Cardiac septum (tissue), 1 donor: ENCODE data around the gene SIRT2. TPM values are rescaled to one million over a fixed set of nuclear protein-coding genes. Genes with fewer than 3 reads are reported as not detected.
"Not testable (repeated sequence)": the region's sequence is repeated elsewhere in the genome, so short reads cannot be mapped to it uniquely, and the experiment has no call there.

Experiments
- DNase-seq: peaks from one replicate; pipeline ENCODE4 v3.0.0-alpha.2; 2020; ENCODE audit warnings: low spot score
- intact Hi-C: fragments of 100-400 bp; cut with DNase I; formaldehyde crosslinking; loops from one replicate; pipeline ENCODE4 v1.14.0; 2022
- total RNA-seq: library from RNA; stranded (reverse); fragmentation: NEBNext Ultra II Directional; extraction: Animal tissue kit (Norgen Biotek cat#: 25700); gene quantifications from one replicate; pipeline ENCODE4 v1.2.1, GENCODE V29; 2021
- donor health status: DM: no; HTN: no; CAD: no.

The SIRT2 gene
- total RNA-seq, 1 donor from 2014 or later, result 49.6 TPM

DNA sequence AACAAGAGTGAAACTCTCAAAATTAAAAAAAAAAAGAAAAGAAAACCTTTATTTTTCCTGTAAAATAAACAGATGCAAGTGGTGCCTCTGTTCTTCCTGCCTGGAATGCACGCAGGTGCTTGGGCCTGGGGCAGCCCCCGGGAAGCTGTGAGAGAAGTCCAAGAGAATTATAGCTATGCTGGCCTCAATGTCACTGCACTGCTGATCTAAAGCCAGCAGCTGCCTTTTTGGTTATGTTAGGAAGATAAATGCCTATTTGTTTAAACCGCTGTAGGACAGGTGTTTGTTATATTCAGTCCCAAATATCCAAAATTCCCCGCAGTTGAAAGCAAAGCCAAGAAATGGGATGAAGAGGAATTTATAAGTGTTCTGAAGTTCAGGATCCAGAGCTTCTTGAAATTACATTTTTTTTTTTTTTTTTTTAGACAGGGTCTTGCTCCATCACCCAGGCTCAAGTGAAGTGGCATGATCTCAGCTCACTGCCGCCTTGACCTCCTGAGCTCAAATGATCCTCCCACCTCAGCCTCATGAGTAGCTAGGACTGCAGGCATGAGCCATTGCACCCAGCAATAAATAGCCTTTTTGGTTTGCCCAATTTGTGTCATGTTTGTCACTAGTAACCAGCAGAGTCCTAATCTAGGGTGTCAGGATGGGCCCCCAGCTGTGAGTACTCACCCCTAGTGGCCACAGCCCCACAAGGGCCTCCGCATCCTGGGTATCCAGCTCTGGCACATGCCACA, 23.6 kb downstream of the SIRT2 start:
- intact Hi-C loops, result no loop called here
- DNase-seq, result no peak

DNA sequence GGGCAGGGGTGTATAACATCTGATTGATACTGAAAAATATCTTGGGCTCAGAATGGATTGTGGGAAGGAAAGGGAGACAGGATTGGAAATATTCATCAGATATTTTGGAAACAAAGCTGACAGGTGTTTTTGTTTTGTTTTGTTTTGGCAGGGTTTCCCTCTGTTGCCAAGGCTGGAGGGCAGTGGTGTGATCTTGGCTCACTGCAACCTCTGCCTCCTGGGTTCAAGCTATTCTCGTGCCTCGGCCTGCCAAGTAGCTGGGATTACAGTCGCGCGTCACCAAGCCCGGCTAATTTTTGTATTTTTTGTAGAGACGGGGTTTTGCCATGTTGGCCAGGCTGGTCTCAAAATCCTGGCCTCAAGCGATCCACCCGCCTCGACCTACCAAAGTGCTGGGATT, 26.0 kb downstream of the SIRT2 start:
- intact Hi-C loops, DNase-seq: not testable (repeated sequence)

DNA sequence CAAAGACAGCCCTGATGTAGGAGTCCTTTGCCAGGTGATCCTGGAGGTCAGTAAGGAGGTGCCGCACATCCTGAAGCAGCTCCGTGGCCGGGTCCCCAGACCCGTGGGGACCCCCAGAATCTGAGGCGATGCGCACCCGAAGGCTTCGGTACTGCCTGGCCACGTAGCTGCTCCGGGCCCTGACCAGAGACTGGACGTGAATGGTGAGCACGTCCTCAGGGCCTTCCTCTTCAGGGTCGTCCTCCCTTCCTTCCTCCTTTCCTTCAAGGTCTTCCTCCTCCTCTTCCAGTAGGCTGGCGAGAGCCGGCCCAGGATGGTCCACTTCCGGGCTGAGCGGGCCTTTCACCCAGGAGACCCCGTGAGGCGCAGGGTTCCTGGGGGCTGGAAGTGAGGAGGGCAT, 28.8 kb downstream of the SIRT2 start:
- DNase-seq, result no peak
- intact Hi-C loops, result no loop called here

DNA sequence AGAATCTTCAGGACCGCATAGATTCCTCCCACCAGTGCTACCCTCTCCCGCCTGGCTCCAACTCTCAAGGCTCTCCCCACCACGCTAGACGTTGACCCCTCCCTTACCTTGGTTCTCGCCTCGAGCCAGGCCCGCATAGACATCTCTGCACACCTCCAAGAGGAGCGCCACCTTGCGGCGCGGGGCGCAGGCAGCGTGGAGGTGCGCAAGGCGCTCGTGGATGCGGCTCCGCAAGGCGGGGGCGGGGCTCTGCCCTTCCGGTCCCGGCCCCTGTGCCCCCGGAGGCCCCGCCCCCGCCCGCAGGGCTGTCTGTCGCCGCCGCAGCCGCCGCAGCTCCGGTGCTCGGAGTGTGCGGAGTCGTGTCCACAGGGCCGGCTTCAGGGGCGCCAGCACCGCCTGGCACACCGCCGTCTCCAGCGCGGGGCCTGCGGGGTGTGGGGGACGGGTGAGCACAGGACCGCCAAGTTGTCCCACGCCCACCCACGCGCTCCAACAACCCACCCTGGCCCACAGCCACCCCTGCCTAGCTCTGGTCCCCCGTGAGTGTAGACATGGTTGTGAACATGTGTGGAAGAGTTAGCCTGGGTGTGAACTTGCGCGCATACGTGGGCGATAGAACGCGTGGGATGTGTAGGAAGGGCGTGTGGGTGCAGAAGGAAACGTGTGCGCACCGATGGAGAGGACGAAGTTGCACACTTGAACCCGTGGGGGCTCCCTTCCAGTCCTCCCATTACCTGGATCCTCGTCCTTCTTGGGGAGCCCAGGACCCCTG, 29.4 kb downstream of the SIRT2 start:
- DNase-seq, result peak; percentile 93
- intact Hi-C loops, result no loop called here

DNA sequence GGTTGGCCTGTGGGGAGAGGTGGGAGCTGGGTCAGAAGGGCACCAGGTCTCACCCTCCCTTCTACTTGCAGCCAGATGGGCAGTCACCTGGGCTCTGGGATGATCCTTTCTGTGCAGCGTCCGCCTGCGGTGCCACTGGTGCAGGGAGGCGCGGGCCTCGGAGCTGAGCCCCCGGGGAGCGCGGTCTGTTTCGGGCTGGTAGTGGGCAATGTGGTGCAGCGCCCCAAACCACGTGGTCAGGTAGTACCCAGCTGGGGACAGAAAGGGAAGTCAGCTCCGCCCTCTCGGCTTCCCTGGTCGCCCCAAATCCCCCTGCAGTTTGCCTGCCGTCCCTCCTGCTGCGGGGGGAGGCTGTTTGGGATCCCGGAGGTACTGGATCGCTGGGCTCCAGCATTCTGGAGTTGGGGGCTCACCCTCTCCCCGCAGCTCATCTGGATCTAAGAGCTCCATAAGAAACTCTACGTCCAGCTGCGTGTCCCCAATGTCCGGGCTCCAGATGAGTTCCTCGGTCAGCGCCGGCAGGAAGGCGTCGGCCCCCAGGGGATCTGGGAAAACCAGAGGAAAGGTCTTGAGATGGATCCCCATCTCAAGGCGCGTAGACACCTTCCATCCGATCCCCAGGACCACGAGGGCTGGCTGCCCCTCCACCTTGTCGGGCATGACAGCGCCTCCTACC, 30.1 kb downstream of the SIRT2 start:
- DNase-seq, result no peak
- intact Hi-C loops, result no loop called here

DNA sequence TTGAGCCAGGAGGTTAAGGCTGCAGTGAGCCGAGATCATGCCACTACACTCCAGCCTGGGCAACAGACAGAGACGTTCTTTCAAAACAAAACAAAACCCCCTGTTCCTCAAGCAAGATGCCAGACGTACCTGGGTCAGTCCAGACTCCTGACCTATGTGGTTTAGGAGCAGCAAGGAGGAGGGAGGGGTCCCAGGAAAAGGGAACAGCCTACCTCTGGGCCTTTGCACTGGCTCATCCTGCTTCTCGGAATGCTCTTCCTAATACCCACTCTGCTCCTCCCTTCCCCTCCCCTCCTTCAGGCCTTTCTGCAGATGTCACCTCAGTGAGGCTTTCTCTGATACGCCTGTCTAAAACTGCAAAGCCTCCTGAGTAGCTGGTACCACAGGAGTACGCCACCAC, 30.9 kb downstream of the SIRT2 start:
- intact Hi-C loops, result no loop called here
- DNase-seq, result no peak

DNA sequence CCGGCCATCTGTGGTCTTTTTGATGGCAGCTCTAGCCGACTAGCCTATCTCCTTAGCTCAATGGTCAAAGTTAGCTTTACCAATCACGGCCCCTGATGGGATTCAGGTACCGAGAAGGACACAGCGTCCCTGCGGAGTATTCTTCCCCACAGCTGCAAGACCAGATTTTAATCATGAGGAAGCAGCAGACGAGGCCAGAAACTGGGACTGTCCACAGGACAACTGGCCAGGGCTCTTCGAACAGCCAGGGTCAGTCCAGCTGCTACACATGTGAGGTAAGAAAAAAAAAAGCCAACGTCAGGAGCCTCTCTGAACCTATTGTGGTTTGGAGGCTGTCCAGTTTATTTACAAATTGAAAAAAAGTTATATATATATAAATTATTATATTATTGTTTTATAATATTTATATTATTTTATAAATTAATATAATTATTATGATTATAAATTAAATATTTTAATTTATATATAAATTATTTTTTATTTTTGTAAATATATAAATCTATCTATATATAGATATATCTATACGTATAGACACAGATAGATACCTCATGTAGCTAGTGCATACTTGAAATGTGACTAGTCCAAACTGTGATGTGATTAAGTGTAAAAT, 32.1 kb downstream of the SIRT2 start:
- DNase-seq, result no peak
- intact Hi-C loops, result no loop called here

DNA sequence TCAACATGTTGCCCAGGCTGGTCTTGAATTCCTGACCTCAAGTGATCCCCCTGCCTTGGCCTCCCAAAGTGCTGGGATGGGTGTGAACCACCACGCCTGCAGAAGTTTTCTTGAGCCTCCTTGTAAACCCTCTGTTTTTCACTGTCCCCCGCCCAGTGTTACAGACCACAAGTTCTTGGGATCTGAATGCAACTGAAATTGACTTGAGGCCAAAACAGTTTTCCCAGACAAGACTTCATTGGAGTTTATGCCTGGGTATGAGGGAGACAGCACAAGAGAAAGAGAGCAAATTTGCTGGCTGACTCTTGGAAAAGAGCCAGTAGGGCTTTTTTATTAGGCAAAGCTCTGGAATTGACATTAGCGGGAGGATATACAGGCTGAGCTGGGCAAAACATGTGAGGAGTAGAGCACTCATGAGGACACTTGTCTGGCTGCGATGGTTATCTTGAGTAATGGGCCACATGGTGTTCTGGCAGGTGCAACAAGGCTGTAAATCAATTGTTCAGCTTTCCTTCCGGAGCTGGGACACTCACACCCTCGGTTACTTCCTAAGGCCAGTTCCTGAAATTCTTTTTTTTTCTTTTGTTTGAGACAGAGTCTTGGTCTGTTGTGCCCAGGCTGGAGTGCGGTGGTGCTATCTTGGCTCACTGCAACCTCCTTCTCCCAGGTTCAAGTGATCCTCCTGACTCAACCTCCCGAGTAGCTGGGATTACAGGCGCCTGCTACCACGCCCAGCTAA, 36.9 kb downstream of the SIRT2 start:
- intact Hi-C loops, result no loop called here
- no peak for DNase-seq

DNA sequence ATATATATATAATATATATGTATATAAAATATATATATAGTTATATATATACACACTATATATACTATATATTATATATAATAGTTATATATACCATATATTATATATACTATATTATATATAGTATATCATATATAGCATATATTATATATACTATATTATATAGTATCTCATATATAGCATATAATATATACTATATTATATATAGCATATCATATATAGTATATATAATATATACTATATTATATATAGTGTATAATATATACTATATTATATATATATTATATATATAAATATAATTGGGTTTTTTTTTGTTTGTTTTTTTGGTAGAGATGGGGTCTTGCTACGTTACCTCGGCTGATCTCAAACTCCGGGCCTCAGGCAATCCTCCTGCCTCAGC, 38.0 kb downstream of the SIRT2 start:
- no peak for DNase-seq
- intact Hi-C loops, result no loop called here

DNA sequence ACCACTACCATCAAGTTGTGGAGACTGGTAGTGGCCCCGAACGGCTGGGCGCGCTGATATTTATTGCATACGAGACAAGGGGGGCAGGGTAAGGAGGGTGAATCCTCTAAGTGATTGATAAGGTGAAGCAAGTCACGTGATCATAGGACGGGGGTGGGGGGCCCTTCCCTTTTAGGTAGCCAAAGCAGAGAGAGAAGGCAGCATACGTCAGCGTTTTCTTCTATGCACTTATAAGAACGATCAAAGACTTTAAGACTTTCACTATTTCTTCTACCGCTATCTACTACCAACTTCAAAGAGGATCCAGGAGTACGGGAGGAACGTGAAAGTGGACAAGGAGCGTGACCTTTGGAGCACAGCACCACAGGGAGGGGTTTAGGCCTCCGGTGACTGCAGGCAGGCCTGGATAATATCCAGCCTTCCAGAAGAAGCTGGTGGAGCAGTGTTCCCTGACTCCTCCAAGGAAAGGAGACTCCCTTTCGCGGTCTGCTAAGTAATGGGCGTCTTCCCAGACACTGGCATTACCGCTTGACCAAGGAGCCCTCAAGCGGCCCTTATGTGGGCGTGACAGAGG, 39.7 kb downstream of the SIRT2 start:
- intact Hi-C loops, DNase-seq: not testable (repeated sequence)

DNA sequence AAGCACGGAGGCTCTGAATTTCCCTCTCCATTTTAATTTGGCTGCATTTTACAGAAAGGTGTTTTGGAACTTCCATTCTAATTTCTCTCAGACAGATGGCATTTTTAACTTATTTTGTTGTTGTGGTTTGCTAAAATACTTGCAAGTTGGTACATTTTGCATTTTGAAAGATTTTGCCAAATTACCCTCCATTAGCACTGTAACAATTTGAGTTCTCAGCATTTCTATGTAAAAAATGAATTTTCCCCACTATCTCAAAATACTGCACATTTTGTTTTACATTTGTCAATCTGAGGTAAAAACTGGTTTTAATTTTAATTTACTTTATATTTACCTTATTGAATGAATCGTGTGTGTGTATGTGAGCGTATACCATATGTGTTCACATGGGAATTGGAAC, 42.6 kb downstream of the SIRT2 start:
- intact Hi-C loops, result no loop called here
- DNase-seq, result no peak

DNA sequence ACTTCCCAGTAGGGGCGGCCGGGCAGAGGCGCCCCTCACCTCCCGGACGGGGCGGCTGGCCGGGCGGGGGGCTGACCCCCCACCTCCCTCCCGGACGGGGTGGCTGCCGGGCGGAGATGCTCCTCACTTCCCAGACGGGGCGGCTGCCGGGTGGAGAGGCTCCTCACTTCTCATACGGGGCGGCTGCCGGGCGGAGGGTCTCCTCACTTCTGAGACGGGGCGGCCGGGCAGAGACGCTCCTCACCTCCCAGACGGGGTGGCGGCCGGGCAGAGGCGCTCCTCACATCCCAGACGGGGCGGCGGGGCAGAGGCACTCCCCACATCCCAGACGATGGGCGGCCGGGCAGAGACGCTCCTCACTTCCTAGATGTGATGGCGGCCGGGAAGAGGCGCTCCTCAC, 43.7 kb downstream of the SIRT2 start:
- DNase-seq, intact Hi-C loops: not testable (repeated sequence)

DNA sequence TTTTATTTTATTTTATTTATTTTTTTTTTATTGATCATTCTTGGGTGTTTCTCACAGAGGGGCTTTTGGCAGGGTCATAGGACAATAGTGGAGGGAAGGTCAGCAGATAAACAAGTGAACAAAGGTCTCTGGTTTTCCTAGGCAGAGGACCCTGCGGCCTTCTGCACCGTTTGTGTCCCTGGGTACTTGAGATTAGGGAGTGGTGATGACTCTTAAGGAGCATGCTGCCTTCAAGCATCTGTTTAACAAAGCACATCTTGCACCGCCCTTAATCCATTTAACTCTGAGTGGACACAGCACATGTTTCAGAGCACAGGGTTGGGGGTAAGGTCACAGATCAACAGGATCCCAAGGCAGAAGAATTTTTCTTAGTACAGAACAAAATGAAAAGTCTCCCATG, 44.5 kb downstream of the SIRT2 start:
- intact Hi-C loops, result loop anchor here (5.0 kb wide), 3 partner anchors 42 to 238 kb away; partner anchors contain the start of genes ACTN4, EIF3K, MAP4K1 and NFKBIB
- not testable (repeated sequence) for DNase-seq

DNA sequence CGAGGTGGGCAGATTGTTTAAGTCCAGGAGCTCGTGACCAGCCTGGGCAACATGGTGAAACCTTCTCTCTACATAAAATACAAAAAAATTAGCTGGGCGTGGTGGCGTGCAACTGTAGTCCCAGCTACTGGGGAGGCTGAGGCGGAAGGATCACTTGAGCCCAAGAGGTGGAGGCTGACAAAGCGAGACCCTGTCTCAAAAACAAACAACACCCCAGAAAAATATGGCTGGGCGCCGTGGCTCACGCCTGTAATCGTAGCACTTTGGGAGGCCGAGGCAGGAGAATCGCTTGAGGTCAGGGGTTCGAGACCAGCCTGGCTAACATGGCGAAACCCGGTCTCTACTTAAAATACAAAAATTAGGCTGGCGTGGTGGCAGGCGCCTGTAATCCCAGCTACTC, 46.2 kb downstream of the SIRT2 start:
- no peak for DNase-seq
- intact Hi-C loops, result loop anchor here (5.0 kb wide), 3 partner anchors 44 to 236 kb away; partner anchors contain the start of genes ACTN4, EIF3K, MAP4K1 and NFKBIB

DNA sequence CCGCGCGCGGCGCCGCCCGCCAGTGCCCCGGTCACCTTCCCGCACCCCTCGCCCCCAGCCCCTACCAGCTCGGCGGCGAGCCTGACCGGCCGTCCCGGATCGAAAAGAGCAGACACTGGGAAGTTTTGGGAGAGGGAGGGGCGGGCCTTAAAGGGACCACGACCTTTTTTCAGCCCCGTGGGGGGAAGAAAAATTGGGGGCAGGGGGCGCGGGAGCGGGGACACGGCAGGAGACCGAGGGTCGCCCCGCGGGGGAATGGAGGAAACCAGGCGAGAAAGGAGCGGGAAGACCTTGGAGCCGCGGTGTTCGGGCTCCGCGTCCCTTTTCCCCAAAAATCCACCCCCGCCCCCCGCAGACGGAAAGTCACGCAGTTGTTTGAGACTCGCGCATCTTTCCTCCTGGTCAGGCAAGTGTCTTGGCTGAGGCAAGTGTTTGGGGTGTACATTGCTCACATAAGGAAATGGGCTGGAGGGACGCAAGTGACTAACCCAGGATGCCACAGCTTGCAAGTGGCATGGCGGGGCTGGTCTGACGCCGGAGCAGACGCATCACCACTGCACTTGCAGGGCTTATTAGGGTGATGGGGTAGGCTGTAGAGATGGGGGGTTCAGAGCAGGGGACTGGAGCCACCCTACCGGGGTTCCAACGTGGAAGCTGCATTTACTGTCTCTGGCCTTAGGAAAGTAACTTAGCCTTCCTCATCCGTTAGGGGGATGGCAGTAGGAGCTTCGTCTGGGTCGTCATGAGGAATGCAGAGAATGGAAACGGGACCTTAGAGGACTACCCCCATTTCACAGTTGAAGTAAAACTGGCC, 47.0 kb downstream of the SIRT2 start:
- peak; percentile 83 for DNase-seq
- intact Hi-C loops, result loop anchor here (5.0 kb wide), 3 partner anchors 45 to 235 kb away; partner anchors contain the start of genes ACTN4, EIF3K, MAP4K1 and NFKBIB

DNA sequence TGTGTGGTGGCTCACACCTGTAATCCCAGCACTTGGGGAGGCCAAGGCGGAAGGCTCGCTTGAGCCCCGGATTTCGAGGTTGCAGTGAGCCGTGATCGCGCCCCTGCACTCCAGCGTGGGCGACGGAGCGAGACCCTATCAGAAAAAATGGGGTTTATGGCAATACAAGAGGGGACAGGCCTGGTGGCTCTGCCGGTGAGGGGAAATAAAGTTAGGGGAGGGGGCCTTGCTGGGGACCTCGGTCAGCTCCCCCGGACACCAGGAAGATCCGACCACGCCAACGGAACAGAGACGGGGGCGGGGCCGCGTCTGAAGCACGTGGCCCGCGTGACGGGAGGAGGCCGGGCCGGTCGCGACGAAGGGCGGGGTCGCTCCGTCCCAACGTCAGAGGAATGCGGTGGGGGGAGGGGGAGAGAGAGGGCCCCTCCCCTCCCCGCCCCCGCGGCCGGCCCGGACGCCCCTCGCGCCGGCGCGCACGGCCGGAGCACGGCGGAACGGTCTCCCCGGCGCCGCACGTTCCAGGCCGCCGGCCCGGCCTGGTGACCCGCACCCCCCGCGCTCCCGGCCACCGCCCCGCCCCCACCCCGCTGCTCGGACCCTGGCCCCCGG, 47.7 kb downstream of the SIRT2 start:
- DNase-seq, result peak; percentile 98
- intact Hi-C loops, result loop anchor here (5.0 kb wide), 3 partner anchors 46 to 234 kb away; partner anchors contain the start of genes ACTN4, EIF3K, MAP4K1 and NFKBIB

DNA sequence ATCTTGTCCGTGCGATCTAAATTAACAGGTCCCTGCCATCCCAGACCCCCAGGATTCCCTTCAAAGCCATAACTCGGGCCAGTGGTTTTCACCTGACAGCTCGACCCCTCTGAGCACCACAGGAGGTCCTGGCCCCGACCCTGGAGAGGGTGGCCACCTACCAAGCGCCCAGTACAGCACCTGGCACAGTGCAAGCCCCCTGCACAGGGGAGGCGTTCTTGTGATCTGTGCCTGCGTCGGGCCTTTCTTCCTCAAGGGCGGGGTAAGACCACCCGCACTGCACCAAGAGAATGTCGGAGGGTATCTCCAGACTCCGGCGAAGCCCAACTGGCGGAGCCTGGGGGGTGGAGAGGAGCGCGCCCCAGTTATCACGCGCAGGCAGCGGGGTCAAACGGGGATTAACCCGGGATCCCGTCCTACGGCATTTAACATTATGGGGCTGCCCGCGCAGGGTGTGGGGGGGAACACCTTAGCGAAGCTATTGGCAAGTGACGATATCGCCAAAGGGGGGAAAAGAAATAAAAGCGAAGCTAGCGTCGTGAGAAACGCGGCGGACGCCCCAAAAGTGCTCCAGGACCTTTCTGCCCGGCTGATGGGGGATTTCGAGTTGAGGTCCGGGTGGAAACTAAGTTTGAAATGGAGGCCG, 48.3 kb downstream of the SIRT2 start:
- intact Hi-C loops, result loop anchor here (5.0 kb wide), 3 partner anchors 46 to 234 kb away; partner anchors contain the start of genes ACTN4, EIF3K, MAP4K1 and NFKBIB
- no peak for DNase-seq
